ENCODE measurements around the gene PPP1R9B. TPM values are rescaled to one million over a fixed set of nuclear protein-coding genes. Genes with fewer than 3 reads are reported as not detected.

Gene PPP1R9B
- total RNA-seq, 1 donor from 2014 or later = 19.7 TPM

DNA sequence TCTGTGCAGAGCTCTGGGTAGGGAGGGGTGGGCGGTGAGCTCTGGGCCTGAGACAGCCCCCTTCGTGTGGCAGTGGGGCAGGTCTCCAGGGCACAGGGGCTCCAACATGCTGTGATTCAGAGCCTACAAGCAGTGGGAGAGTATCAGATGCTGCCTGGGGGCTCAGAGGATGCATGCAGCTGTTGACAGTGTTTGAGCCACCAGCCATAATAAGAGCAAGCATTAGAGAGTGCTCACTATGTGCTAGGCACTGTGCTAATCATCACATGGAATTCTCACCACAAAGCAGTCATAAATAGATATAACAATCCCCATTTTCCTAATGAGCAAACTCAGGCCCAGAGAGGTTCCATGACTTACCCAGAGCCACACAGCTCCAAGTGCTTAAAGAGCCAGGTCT is 47.2 kb downstream of the PPP1R9B start:
- no peak for DNase-seq

DNA sequence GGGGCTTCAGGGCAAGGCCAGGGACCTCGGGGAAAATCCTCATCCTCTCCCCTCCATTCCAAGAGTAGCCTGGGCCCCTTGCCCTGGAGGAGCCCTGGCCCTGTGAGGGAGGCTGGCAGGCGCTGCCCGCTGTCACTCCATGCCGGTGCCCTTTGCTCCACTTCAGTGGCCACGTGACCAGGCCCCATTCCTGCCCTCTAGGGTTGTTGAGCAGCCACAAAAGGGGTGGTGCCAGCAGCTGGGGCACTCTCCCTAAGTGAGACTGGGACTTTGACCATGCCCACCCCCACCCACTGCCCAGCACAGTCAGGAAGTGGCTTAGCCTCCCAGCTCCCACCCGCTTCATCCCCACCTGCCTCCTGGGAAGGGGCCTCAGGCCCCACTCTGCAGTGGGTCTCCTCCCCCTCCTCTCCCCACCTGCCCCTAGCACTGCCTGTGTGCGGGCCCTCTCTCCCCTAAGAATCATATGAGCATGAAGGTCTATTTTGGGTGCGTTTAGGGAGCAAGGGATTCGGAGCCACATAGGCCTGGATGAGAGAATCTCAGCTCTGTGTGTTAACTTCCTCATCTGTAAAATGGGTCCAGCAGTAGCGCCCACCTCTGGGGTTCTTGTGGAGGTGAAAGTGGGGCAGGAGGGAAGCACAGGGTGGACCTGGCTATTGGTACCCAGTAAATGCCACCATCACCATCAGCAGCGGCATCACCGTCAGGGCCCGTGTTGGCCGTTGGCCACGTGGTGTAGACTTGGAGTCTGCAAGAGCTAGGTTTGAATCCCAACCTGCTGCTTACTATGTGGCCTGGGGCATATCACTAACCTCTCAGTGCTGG is 48.1 kb downstream of the PPP1R9B start:
- DNase-seq = no peak

GRCh38 chr17:50101346-50102163 is 48.9 kb downstream of the PPP1R9B start:
- peak; percentile 68 for DNase-seq

DNA sequence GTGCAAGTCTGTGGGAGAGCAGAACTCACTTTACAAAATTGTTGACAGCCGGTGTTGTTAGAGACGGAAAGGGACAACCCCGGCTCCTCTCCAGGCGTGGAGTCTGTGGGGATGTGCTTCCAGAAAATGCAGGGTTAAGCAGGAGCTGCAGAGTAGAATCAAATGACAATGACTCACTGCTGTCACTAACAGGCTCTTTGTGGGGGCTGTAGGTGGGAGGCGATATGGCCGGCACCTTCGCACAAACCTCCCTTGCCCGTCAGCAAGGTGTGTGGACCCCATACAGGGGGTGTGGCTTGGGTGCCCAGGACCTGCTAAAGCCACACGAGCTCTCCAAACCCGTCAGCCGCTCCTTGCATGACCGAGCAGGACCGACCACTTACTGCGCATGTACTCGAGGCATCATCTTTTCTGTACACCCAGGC is 49.5 kb downstream of the PPP1R9B start:
- DNase-seq = no peak

DNA sequence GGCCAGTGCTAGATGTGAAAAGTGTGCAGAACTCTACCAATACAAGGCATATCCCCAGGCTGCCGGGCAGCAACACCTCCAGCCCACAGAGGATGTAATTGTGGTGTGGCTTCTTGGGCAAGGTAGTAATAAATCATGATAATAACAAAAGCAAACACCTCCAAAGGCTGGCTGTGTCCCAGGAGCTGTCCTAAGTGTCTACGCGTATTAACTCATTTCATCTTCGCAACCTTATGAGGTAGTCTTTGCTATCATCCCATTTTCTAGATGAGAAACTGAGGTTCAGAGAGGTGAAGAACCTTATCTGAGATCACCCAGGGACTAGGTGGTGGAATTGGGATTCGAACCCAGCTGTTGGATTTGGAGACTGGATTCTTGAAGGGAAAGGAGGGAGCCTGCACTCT is 50.0 kb downstream of the PPP1R9B start:
- no peak for DNase-seq

GRCh38 chr17:50099003-50099402 is 51.5 kb downstream of the PPP1R9B start:
- no peak for DNase-seq

DNA sequence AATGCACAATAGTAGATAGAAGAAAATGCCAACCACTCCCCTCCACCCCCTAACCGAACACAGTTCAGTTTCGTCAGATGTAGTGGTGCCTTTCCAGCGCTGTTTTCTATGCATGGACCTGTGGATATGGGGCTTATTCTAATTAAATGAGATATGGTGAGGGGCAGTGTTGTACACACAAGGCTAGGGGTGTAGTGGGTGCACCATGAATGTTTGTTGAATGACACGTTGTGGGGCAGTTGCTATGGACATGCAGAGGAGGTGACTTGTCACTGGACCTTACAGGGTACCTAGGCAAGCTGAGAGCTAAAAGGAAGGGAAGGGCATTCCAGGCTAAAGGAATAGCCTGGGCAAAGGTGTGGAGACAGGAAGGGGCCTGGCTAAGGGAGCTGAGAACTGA is 51.9 kb downstream of the PPP1R9B start:
- DNase-seq = no peak

DNA sequence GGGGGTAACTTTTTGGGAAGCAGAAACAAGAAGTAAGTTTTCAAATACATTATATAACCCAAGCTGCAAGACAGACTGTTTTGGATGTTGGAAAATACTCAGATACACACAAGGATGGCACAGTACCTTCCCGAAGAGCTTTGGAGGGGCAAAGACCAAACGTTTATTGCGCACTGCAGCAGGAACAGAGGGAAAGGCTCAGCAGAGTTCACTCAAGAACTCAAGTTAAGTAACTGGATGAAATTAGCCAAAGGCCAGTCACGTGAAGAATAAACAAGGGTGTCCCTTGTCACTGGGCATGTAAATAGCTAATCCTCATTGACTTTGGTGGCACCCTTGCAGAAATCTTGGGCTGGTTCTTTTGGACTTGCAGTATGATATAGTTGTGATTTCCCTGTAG is 52.6 kb downstream of the PPP1R9B start:
- no peak for DNase-seq

DNA sequence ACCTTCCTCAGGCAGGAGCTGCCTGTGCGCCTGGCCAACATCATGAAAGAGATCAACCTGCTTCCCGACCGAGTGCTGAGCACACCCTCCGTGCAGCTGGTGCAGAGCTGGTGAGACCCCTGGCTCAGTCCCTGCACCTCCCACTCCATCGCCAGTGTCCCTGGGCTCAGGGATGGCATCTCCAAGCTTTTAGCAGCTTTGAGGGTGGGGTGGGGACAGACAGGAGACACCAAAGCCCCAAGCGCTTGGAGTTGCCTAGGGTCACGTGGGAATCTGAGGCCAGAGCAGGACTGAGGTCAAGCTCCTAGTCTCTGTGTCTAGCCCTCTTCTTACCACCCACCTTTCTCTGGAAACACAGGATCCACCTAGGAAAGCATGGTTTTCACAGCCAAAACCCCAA is 53.0 kb downstream of the PPP1R9B start:
- DNase-seq = no peak

DNA sequence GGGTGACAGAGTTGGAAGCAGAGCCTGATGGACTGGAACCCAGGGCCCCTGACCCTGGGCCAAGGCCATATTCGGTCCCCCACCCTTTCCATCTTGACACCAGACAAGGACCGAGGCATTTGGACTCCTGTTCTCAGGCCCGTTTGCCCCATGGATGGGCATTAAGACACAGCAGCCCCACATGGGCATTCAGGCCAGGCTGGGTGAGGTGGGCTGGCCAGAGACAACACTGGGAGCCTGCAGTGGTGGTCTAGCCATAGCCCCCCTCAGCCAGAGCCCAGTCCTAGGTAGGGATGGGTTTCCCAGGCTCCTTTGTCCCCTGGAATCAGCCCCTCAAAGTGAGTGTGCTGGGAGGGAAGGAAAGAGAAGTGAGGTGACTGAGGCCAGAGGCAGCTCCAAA is 53.7 kb downstream of the PPP1R9B start:
- no peak for DNase-seq

DNA sequence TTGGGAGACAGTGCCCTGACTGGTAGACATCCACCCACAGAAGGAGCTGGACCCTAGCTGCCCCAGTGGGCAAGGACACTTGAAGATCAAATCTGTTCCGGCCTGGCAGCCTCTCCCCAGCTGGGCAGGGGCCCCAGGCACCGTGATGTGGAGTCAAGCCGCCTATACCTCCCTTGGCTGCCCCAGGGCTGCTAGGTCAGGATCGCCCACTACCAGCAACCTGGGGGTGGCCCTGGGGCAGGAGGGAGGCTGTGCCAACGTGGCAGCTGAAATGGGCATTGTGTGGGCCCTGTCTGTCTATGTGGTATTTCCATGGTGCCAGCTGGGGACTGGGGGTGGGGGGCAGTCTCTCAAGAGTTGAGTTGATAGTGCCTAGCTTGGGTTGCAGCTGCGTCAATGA is 54.4 kb downstream of the PPP1R9B start:
- no peak for DNase-seq

DNA sequence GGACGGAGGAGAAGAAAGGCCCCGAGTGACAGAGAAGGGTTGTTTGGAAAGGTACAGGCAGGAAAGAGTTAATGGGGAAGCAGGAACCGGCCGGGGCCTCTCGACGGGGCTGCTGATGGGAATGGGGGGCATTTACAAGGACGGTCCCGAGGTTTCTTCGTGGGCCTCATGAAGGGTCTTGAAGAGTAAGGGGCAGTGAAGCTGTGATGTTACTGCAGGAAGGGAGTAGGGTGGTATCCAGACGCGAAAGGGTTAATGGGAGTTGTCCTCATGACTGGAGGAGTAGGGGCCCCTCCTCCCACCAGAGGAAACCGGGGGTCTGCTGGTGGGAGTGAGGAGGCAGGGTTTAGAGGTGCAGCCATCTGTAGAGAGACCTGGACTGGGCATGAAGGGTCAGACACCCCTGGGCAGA is 54.8 kb downstream of the PPP1R9B start:
- no peak for DNase-seq

- DNase-seq = peak; percentile 97
Observed at GRCh38 chr17:50094753-50095619, 55.5 kb downstream of the PPP1R9B start, which contains the start of gene PDK2. Gene PDK2 (plus strand): TSS chr17:50095351. CDS start chr17:50095436, 85 bp downstream.

GRCh38 chr17:50094243-50094752 is 56.2 kb downstream of the PPP1R9B start:
- peak; percentile 84 for DNase-seq

DNA sequence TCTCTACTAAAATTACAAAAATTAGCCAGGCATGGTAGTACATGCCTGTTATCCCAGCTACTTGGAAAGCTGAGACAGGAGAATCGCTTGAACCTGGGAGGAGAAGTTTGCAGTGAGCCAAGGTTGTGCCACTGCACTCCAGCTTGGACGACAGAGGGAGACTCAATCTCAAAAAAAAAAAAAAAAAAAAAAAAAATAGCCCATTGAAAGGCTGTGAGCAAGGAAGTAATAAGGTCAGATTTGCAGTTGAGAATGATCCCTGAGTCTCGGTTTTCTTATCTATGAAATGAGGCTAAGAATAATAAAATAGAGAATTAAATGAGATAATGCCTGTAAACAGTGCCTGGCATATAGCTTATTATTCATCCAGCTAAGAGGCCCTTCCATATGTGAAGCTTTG is 56.7 kb downstream of the PPP1R9B start:
- DNase-seq = no peak

DNA sequence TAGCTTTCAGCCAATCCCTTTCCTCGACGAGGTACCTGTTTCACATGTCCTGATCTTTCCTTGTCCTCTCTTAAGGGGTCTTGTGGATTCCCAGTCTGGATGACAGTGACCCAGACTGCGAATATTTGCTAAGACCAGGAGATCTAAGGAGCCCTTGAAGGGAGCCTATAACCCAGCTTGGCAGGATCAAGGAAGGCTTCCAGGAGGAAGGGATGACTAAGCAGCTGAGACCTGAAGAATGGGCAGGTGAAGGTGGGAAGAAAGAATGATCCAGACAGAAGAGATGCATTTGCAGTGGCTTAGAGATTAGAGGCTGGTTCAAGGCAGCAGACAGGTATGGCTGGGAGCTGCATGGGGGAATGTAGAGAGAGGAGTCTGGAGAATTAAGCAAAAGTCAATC is 57.2 kb downstream of the PPP1R9B start:
- DNase-seq = no peak

- no peak for DNase-seq
Observed at GRCh38 chr17:50091918-50092285, 58.6 kb downstream of the PPP1R9B start.

DNA sequence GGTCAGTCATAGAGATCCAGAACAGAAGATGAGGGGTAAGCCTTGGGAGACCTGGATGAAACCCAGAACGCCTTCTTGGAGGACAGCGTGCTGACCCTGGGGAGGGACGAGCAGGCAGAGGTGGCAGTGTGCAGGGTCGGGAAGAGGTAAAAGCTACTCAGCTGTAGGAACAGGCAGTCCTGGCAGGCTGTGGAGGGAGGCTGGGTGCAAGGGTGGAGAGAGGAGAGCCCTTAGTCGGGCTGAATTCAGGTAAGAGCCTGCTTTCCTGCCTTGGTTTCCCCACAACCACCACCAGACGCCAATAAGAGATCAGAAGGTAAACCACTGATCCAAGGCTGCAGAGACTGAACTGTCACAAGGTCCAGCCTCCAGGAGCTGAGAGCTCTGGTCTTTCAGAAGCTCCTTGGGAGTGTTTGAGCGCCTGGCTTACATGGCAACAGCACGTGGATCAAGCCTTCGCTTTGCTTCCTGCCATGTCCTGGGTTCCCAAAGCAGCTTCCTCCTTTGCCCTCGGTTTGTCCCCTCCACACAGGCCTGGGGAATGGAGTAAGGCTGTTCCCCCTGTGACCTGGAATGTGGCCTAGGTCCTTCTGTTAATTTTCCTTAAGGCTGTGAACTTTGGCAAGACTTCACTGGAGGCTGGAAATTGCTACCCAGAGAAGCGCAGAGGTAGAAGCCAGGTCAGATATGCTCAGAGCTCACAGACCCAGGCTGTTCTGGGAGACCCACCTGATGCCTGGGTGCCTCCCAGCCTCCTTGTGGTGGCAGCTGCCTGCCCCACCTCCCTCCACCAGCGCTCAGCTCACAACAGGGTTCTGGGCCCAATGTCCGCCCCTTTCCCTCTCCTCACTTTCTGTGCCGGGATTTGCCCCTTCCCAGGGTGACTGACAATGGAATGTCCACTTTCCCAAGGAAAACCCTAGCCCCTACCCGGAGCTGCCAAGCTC is 59.2 kb downstream of the PPP1R9B start:
- no peak for DNase-seq

- DNase-seq = no peak
Observed at GRCh38 chr17:50090071-50090470, 60.4 kb downstream of the PPP1R9B start.

GRCh38 chr17:50088952-50089825 is 61.3 kb downstream of the PPP1R9B start:
- no peak for DNase-seq
